AG04450 (cell line): ENCODE results near the gene RHOC. TPM values are rescaled to one million over a fixed set of nuclear protein-coding genes. Genes with fewer than 3 reads are reported as not detected.

Experiments
- CTCF ChIA-PET: fragments of 300-600, 350-600 bp; formaldehyde crosslinking; extraction: SDS; loops from one replicate; lab custom pipeline; 2022; ENCODE audit warnings: antibody characterized with exemption, inconsistent platforms; lab: Charles Lee
- POLR2A ChIA-PET: fragments of 350-600 bp; formaldehyde crosslinking; extraction: SDS; loops from one replicate; lab custom pipeline; 2021; ENCODE audit warnings: antibody characterized with exemption, inconsistent platforms; lab: Yijun Ruan, JAX
- DNase-seq: peaks from one replicate; pipeline ENCODE4 v3.0.0-alpha.2; 2011; ENCODE audit warnings: low read depth, low spot score
- H3K27ac ChIP-seq: one replicate; pipeline ENCODE4 v1.5.1; 2012; ENCODE audit warnings: low read depth, low read length, control low read depth
- H3K27me3 ChIP-seq: one replicate; pipeline ENCODE4 v1.6.0; 2012; ENCODE audit warnings: low read length; ENCODE audit not compliant: control insufficient read depth, insufficient read depth
- H3K4me3 ChIP-seq: 2 replicates; pipeline ENCODE4 v1.5.1; 2011; ENCODE audit warnings: mild to moderate bottlenecking, low read depth, low read length, control low read depth
- H3K9me3 ChIP-seq: 2 replicates; pipeline ENCODE4 v1.5.1; 2012; ENCODE audit warnings: low read length; ENCODE audit not compliant: control insufficient read depth, insufficient read depth
- polyA plus RNA-seq: library from polyadenylated mRNA; depleted of rRNA; stranded (reverse); fragments of >200 nt; gene quantifications from 2 replicates; pipeline ENCODE4 v1.2.3, GENCODE V29; 2011
- TF ChIP-seq, protein P1 (sequence below): IDR thresholded peaks from 2 replicates; pipeline ENCODE4 v1.5.1; 2011; ENCODE audit warnings: low read depth, low read length, control low read depth, inconsistent platforms

Gene RHOC
- polyA plus RNA-seq, 1 experiment: 574 TPM

DNA sequence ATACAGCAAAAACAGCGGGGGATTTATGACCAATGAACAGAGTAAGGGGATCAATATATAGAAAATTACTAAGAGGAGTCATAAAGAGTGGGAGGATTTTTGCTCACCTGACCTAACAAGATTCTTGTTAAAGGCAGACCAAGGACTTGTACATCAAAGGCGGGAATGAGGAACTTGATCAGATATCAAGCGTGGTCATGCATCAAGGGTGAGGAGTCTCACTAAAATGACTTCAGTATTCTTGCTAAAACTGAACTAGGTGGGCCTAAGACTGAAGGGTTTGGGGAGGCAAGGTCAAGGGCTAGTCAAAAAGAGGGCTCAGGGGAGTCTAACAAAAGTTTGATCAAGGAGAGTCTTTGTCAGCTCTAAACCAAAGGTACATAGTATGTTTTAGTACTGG lies 30.4 kb downstream of the RHOC start:
- POLR2A ChIA-PET: no interaction called here
- Histone ChIP-seq H3K4me3 (no peak overlapping the region), H3K27ac (no peak overlapping the region), H3K9me3 (no peaks in the 10 kb centered on the region), H3K27me3 (no peaks in the 10 kb centered on the region)
- TF ChIP-seq, protein P1, sequence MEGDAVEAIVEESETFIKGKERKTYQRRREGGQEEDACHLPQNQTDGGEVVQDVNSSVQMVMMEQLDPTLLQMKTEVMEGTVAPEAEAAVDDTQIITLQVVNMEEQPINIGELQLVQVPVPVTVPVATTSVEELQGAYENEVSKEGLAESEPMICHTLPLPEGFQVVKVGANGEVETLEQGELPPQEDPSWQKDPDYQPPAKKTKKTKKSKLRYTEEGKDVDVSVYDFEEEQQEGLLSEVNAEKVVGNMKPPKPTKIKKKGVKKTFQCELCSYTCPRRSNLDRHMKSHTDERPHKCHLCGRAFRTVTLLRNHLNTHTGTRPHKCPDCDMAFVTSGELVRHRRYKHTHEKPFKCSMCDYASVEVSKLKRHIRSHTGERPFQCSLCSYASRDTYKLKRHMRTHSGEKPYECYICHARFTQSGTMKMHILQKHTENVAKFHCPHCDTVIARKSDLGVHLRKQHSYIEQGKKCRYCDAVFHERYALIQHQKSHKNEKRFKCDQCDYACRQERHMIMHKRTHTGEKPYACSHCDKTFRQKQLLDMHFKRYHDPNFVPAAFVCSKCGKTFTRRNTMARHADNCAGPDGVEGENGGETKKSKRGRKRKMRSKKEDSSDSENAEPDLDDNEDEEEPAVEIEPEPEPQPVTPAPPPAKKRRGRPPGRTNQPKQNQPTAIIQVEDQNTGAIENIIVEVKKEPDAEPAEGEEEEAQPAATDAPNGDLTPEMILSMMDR: no peak
- no peak for DNase-seq
- CTCF ChIA-PET: no interaction called here

DNA sequence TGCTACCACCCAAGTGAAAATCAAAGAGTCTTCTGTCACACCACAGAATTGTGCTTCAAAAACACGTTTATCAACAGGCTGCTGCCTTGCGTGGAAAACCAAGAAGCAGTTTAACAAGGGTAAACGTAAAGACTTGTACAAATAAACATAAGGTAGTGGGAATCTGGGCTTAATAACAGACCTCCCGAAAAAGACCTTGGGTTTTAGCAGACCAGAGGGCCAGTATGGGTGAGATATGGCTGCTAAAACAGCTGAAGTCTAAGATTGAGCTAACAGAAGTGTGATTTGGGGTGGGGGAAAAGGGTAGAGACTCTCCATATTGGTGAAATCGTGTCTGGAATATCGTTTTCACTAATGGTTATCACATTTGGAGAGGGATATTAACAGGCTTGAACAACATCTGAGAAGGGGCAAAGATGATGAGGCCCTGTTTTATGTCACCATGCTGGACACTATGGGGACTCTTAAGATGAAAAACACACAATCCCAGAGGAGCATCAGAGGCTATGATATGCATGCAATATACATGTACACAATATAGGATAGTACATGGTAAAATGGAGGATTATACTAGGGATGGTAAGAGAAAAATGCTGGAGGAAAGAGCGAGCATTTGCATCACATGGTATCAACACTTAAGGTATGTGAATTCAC lies 31.1 kb downstream of the RHOC start:
- no peak for DNase-seq
- POLR2A ChIA-PET: interaction anchor here (1.2 to 2.1 kb wide), 4 partner anchors 23 to 39 kb away, joined by 3 to 12 read pairs (median 4); partner anchors contain the start of gene PPM1J
- CTCF ChIA-PET: interaction anchor here (1.2 to 3.5 kb wide), 4 partner anchors 26 to 396 kb away, joined by 3 to 26 read pairs (median 4); no protein-coding TSS in a partner anchor
- TF ChIP-seq, protein P1: no peak
- H3K27ac ChIP-seq: no peak overlapping the region
- H3K4me3 ChIP-seq: peak overlapping the region; percentile 80
- no peaks in the 10 kb centered on the region for H3K27me3 ChIP-seq
- no peaks in the 10 kb centered on the region for H3K9me3 ChIP-seq

DNA sequence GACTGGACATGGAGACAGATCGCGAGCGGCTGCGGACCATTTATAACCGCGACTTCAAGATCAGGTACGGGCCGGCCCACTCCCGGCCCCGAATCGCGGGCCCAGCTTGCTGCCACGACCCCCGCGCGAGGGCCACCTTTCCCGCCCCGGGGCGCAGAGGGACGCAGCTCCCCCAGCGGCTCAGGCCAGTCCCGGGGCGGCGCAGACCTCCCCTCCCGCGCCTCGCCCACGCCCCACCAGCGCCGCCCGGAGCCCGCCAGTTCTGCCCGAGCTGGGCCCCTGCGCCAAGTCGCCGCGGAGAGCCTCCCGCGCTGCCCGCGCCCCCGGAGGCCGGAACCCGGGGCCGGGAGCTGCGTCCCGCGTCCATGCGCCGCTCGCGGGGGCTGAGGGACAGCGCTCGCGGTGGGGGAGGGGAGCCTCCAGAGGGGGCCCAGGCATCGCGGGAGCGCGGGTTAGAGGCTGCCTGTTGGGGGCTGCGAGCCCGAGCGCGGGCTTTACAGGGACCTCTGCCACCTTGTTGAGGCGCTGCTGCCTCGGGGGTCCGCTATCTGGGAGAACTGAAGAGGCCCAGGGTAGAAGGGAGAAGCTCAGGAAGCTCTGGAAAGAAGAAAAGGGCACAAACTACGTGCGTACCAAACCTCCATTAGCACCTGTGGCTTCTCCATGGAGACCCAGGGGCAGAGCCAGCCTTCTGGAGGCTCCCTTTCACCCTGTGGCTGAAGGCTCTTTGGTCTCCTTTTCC lies 31.8 kb downstream of the RHOC start:
- no peaks in the 10 kb centered on the region for H3K9me3 ChIP-seq
- peak overlapping the region; percentile 80 for H3K4me3 ChIP-seq
- CTCF ChIA-PET: interaction anchor here (1.2 to 3.5 kb wide), 5 partner anchors 27 to 397 kb away, joined by 3 to 26 read pairs (median 4); no protein-coding TSS in a partner anchor
- POLR2A ChIA-PET: interaction anchor here (0.6 to 2.4 kb wide), 13 partner anchors 14 to 179 kb away, joined by 3 to 25 read pairs (median 4); partner anchors contain the start of genes CAPZA1, PPM1J and ST7L
- TF ChIP-seq, protein P1: 0 out of 2 replicates have a peak, but pooled peaks have one; percentile 5
- DNase-seq: no peak
- peak overlapping the region; percentile 86 for H3K27ac ChIP-seq
- H3K27me3 ChIP-seq: no peaks in the 10 kb centered on the region

DNA sequence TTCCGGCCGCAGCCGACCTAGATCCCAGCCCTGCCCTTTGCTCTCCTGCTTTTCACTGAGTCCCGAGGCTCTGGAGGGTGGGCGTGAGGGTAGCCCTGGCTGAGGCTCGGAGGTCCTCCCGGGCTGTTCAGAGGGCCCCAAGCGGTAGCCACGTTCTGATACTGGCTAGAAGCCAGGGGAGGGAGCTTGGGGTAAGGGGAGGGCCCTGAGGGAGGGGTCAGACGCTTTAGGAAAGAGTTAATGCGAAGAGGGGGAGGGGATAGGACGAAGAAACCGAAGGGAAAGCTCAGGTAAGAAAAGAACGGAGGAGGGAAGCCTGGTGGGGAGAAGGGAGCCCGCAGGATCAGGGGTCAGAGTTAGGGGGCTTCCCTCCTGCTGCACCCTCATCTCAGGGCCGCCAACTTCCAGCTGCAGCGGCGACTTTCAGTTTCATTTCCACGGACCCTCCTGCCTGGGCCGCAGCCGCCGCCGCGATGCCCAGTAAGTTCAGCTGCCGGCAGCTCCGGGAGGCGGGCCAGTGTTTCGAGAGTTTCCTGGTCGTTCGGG lies 32.4 kb downstream of the RHOC start, which contains the start of gene MOV10:
Gene MOV10 (plus strand): TSS at position 220 of the 546 bp plus-strand sequence. CDS start 254 bp downstream, at position 474.
- ChIA-PET POLR2A (interaction anchor here (0.6 to 2.4 kb wide), 12 partner anchors 13 to 178 kb away, joined by 3 to 25 read pairs (median 4); partner anchors contain the start of genes CAPZA1, PPM1J and ST7L), CTCF (interaction anchor here (0.9 to 3.5 kb wide), 9 partner anchors 22 to 398 kb away, joined by 3 to 26 read pairs (median 4); no protein-coding TSS in a partner anchor)
- peak within 1 kb of the TSS; percentile 86 for H3K27ac ChIP-seq
- H3K9me3 ChIP-seq: no peaks in the 10 kb centered on the region
- H3K27me3 ChIP-seq: no peaks in the 10 kb centered on the region
- peak within 1 kb of the TSS; percentile 80 for H3K4me3 ChIP-seq
- DNase-seq: peak; percentile 36
- TF ChIP-seq, protein P1: no peak
